Heart left ventricle (tissue), 13 donors: ENCODE results near the gene PLA2G6.

Experiments
- POLR2A ChIP-seq, 2 donors: fragments of 450-650 bp; IDR thresholded peaks; one replicate each; pipeline ENCODE4 v1.6.1; 2017; ENCODE audit warnings: antibody characterized with exemption in 2 of 2, mild to moderate bottlenecking in 2 of 2, moderate library complexity in 2 of 2
- TF ChIP-seq, protein P1 (sequence below), 12 donors: fragments of 200-600 bp; sonication (generic) in 4 of 12; IDR thresholded peaks; one replicate each; pipeline versions ENCODE4 v1.5.0 to v1.8.0; 2018 to 2022; ENCODE audit warnings: antibody characterized with exemption in 12 of 12, mild to moderate bottlenecking in 5 of 12
- donor health status: ischemic (EF 13 %, LVEDD 7.1; RV severe dilation, severe dysfunction).
- donor health status: DM: no; HTN: yes; CAD: no.
- donor health status: DM: no; HTN: no; CAD: no.
- donor health status: ischemic (EF 25% LVEDD 6.9; RV normal size, moderate dysfunction).
- donor health status: ischemic (EF 25% LVEDD 5.7; RV mildly dilated, moderate dysfunction).
- donor health status: ischemic (EF 35%, LVEDD 5.7; RV mildly dilated, moderate dysfunction).
- donor health status: nonischemic (EF 11% LVEDD 7.7; RV severe dilation, severe dysfunction).
- donor health status: DM: yes; HTN: yes; CAD: no.
- donor health status: PGD.
- donor health status: ischemic (EF 29% LVEDD 5.4; RV normal size, mild dysfunction).
- donor health status: nonischemic (EF 23%, LVEDD 6.1; RV moderate dilation, normal function).

- TF ChIP-seq, protein P1, sequence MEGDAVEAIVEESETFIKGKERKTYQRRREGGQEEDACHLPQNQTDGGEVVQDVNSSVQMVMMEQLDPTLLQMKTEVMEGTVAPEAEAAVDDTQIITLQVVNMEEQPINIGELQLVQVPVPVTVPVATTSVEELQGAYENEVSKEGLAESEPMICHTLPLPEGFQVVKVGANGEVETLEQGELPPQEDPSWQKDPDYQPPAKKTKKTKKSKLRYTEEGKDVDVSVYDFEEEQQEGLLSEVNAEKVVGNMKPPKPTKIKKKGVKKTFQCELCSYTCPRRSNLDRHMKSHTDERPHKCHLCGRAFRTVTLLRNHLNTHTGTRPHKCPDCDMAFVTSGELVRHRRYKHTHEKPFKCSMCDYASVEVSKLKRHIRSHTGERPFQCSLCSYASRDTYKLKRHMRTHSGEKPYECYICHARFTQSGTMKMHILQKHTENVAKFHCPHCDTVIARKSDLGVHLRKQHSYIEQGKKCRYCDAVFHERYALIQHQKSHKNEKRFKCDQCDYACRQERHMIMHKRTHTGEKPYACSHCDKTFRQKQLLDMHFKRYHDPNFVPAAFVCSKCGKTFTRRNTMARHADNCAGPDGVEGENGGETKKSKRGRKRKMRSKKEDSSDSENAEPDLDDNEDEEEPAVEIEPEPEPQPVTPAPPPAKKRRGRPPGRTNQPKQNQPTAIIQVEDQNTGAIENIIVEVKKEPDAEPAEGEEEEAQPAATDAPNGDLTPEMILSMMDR (IDR thresholded peaks at IDR 0.05), result no peak
- TF ChIP-seq POLR2A (IDR thresholded peaks at IDR 0.05), result no peak
Observed at GRCh38 chr22:38107692-38108515, 73.7 kb downstream of the PLA2G6 start.
